SKM-1 treated with dmso at 0.1 percent for 144 hours (cell line): ENCODE data around the gene CEP295NL.
"Not testable (repeated sequence)": the region's sequence is repeated elsewhere in the genome, so short reads cannot be mapped to it uniquely, and the experiment has no call there.

Source experiments
- DNase-seq: peaks from one replicate; lab custom pipeline; 2025; ENCODE audit not compliant: unreplicated experiment; lab: John Stamatoyannopoulos, UW

The CEP295NL gene

GRCh38 chr17:78933025-78933958, 30.3 kb upstream of the CEP295NL start:
- DNase-seq = peak; percentile 22

GRCh38 chr17:78929908-78930775, 27.1 kb upstream of the CEP295NL start:
- DNase-seq = no peak

- DNase-seq = peak; percentile 54
Measured at GRCh38 chr17:78925662-78926555, 22.9 kb upstream of the CEP295NL start.

GRCh38 chr17:78925234-78925633, 22.2 kb upstream of the CEP295NL start, which contains the start of gene TIMP2:
TIMP2 (minus strand) TSS chr17:78925387; CDS start chr17:78925088, 299 bp downstream.
- DNase-seq = peak; percentile 77

- DNase-seq = no peak
Measured at GRCh38 chr17:78924481-78925151, 21.6 kb upstream of the CEP295NL start.

GRCh38 chr17:78923660-78924453, 20.9 kb upstream of the CEP295NL start:
- DNase-seq = peak; percentile 32

- DNase-seq = peak; percentile 30
Measured at GRCh38 chr17:78922816-78923498, 20.0 kb upstream of the CEP295NL start.

GRCh38 chr17:78921437-78921971, 18.5 kb upstream of the CEP295NL start:
- DNase-seq = no peak

- no peak for DNase-seq
Measured at GRCh38 chr17:78920528-78920927, 17.5 kb upstream of the CEP295NL start.

GRCh38 chr17:78919861-78920450, 17.0 kb upstream of the CEP295NL start:
- DNase-seq = no peak

GRCh38 chr17:78918979-78919378, 16.0 kb upstream of the CEP295NL start:
- DNase-seq = no peak

GRCh38 chr17:78917451-78918275, 14.7 kb upstream of the CEP295NL start:
- DNase-seq = no peak

- peak; percentile 96 for DNase-seq
Measured at GRCh38 chr17:78915872-78916632, 13.1 kb upstream of the CEP295NL start.

GRCh38 chr17:78913115-78913514, 10.1 kb upstream of the CEP295NL start:
- DNase-seq = no peak

GRCh38 chr17:78912082-78912481, 9.1 kb upstream of the CEP295NL start:
- DNase-seq = no peak

GRCh38 chr17:78911543-78911942, 8.5 kb upstream of the CEP295NL start:
- not testable (repeated sequence) for DNase-seq
